Endothelial cell of hepatic sinusoid (primary cell): ENCODE measurements around the gene EDARADD.
"Not testable (repeated sequence)": the region's sequence is repeated elsewhere in the genome, so short reads cannot be mapped to it uniquely, and the experiment has no call there.

ENCODE experiments used
- in situ Hi-C: cut with HindIII; loops from 2 replicates; pipeline ENCODE4 v1.10.0; 2017; ENCODE audit warnings: low sequenced_read_pairs

The EDARADD gene

GRCh38 chr1:236393681-236394481 is at the start of gene EDARADD:
Gene EDARADD, plus strand, starts transcription at chr1:236394286. Its CDS starts 159 bp downstream, at chr1:236394445.
- in situ Hi-C loops: no loop called here

GRCh38 chr1:236345728-236346127 is 48.4 kb upstream of the EDARADD start:
- in situ Hi-C loops: loop anchor here (5.0 kb wide), 1 partner anchor 37 kb away; no protein-coding TSS in a partner anchor

- in situ Hi-C loops: loop anchor here (5.0 kb wide), 1 partner anchor 34 kb away; no protein-coding TSS in a partner anchor
Measured at GRCh38 chr1:236348071-236348470, 46.0 kb upstream of the EDARADD start.

GRCh38 chr1:236350308-236350707 is 43.8 kb upstream of the EDARADD start:
- in situ Hi-C loops: no loop called here

- in situ Hi-C loops: no loop called here
Measured at GRCh38 chr1:236351875-236352573, 42.1 kb upstream of the EDARADD start.

- in situ Hi-C loops: not testable (repeated sequence)
Measured at GRCh38 chr1:236352747-236353146, 41.3 kb upstream of the EDARADD start.

- in situ Hi-C loops: no loop called here
Measured at GRCh38 chr1:236353813-236354212, 40.3 kb upstream of the EDARADD start.

- in situ Hi-C loops: no loop called here
Measured at GRCh38 chr1:236354330-236355147, 39.5 kb upstream of the EDARADD start.

- in situ Hi-C loops: no loop called here
Measured at GRCh38 chr1:236356141-236356540, 37.9 kb upstream of the EDARADD start.

- in situ Hi-C loops: no loop called here
Measured at GRCh38 chr1:236361909-236362590, 32.0 kb upstream of the EDARADD start.

- in situ Hi-C loops: no loop called here
Measured at GRCh38 chr1:236363237-236363636, 30.8 kb upstream of the EDARADD start.

GRCh38 chr1:236365999-236366570 is 28.0 kb upstream of the EDARADD start:
- in situ Hi-C loops: no loop called here

GRCh38 chr1:236366681-236367080 is 27.4 kb upstream of the EDARADD start:
- in situ Hi-C loops: not testable (repeated sequence)

- in situ Hi-C loops: no loop called here
Measured at GRCh38 chr1:236370420-236370819, 23.7 kb upstream of the EDARADD start.

- in situ Hi-C loops: no loop called here
Measured at GRCh38 chr1:236371083-236371482, 23.0 kb upstream of the EDARADD start.

GRCh38 chr1:236377832-236378535 is 16.1 kb upstream of the EDARADD start:
- in situ Hi-C loops: no loop called here

- in situ Hi-C loops: loop anchor here (5.0 kb wide), 1 partner anchor 34 kb away; no protein-coding TSS in a partner anchor
Measured at GRCh38 chr1:236381565-236382158, 12.4 kb upstream of the EDARADD start.

GRCh38 chr1:236388332-236388731 is 5.8 kb upstream of the EDARADD start:
- in situ Hi-C loops: no loop called here

- in situ Hi-C loops: no loop called here
Measured at GRCh38 chr1:236389253-236389652, 4.8 kb upstream of the EDARADD start.
